H1 (cell line): ENCODE data around the gene CCDC141. TPM values are rescaled to one million over a fixed set of nuclear protein-coding genes. Genes with fewer than 3 reads are reported as not detected.

Experiments
- BRCA1 ChIP-seq: IDR thresholded peaks from 2 replicates; pipeline ENCODE4 v1.6.1; 2012; ENCODE audit warnings: low read depth, low read length, improper control_type of control experiment
- CREB1 ChIP-seq: IDR thresholded peaks from 2 replicates; pipeline ENCODE4 v1.6.1; 2012; ENCODE audit warnings: inconsistent platforms
- EGR1 ChIP-seq: IDR thresholded peaks from 2 replicates; pipeline ENCODE4 v1.6.1; 2011; ENCODE audit warnings: low read depth, low read length, borderline replicate concordance
- EZH2 ChIP-seq: fragments of 200-600 bp; sonication (generic); IDR thresholded peaks from 2 replicates; pipeline ENCODE4 v1.7.1; 2012; ENCODE audit warnings: low read depth, mild to moderate bottlenecking, moderate library complexity, low read length, inconsistent platforms; ENCODE audit not compliant: severe bottlenecking
- FOSL1 ChIP-seq: IDR thresholded peaks from 2 replicates; pipeline ENCODE4 v1.6.1; 2011; ENCODE audit warnings: mild to moderate bottlenecking, low read depth, low read length, moderate library complexity; ENCODE audit not compliant: insufficient read depth
- KDM5A ChIP-seq: fragments of 200-600 bp; IDR thresholded peaks from 2 replicates; pipeline ENCODE4 v1.7.1; 2012; ENCODE audit warnings: mild to moderate bottlenecking, low read length, inconsistent platforms, mixed read lengths
- MAFK ChIP-seq: IDR thresholded peaks from 2 replicates; pipeline ENCODE4 v1.6.1; 2012; ENCODE audit warnings: low read depth, mild to moderate bottlenecking, improper control_type of control experiment, low read length
- polyA plus RNA-seq, 7 experiments: library from polyadenylated mRNA; depleted of rRNA in 3 of 7; stranded (reverse) in 5 of 7; unstranded in 2 of 7; fragments of >200 nt in 5 of 7; fragments of 200-250 nt in 2 of 7; gene quantifications; 1 replicate in 5 of 7; 2 replicates in 1 of 7; 4 replicates in 1 of 7; pipeline versions ENCODE4 v1.2.1 to v1.2.3, GENCODE V29; 2011 to 2013; ENCODE audit warnings: missing spikeins in 2 of 7, mixed read lengths in 2 of 7
- total RNA-seq: library from RNA; stranded (reverse); fragmentation: NEBNext Ultra II Directional; extraction: Animal tissue kit (Norgen Biotek cat#: 25700); gene quantifications from 2 replicates; pipeline ENCODE4 v1.2.1, GENCODE V29; 2021
- TF ChIP-seq, protein P1 (sequence below): IDR thresholded peaks from 2 replicates; pipeline ENCODE4 v1.6.1; 2012; ENCODE audit warnings: low read length, inconsistent platforms

The CCDC141 gene
- total and polyA plus RNA-seq, 2 of the 8 experiments (the other 6 are each of a cell fraction or from before 2014, with no cell fraction given): 0.56 to 21.6 TPM

GRCh38 chr2:178943745-178944144 lies 106.2 kb downstream of the CCDC141 start (continued):
- TF ChIP-seq FOSL1 (no peak), KDM5A (no peak), CREB1 (no peak), EGR1 (no peak), BRCA1 (no peak), MAFK (no peak), EZH2 (no peak)
- TF ChIP-seq, protein P1, sequence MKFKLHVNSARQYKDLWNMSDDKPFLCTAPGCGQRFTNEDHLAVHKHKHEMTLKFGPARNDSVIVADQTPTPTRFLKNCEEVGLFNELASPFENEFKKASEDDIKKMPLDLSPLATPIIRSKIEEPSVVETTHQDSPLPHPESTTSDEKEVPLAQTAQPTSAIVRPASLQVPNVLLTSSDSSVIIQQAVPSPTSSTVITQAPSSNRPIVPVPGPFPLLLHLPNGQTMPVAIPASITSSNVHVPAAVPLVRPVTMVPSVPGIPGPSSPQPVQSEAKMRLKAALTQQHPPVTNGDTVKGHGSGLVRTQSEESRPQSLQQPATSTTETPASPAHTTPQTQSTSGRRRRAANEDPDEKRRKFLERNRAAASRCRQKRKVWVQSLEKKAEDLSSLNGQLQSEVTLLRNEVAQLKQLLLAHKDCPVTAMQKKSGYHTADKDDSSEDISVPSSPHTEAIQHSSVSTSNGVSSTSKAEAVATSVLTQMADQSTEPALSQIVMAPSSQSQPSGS: no peak
- TF ChIP-seq, all 59 proteins: peak for 0
